H1 (cell line): ENCODE results near the gene TCF21. TPM values are rescaled to one million over a fixed set of nuclear protein-coding genes. Genes with fewer than 3 reads are reported as not detected.

Experiments used
- ATF3 ChIP-seq: IDR thresholded peaks from 2 replicates; pipeline ENCODE4 v1.6.1; 2011; ENCODE audit warnings: low read depth, mild to moderate bottlenecking, low read length; ENCODE audit not compliant: insufficient read depth
- CEBPB ChIP-seq: IDR thresholded peaks from 2 replicates; pipeline ENCODE4 v1.6.1; 2012; ENCODE audit warnings: low read depth, low read length
- CHD7 ChIP-seq: fragments of 300-600 bp; sonication (generic); IDR thresholded peaks from 2 replicates; pipeline ENCODE4 v1.7.1; 2012; ENCODE audit warnings: low read length, moderate library complexity, mild to moderate bottlenecking, inconsistent platforms; ENCODE audit not compliant: insufficient replicate concordance
- EP300 ChIP-seq, 2 experiments: IDR thresholded peaks; 1 replicate in 1 of 2; 2 replicates in 1 of 2; pipeline ENCODE4 v1.6.1; 2011 to 2012; ENCODE audit warnings: low read depth in 2 of 2, low read length in 2 of 2, mild to moderate bottlenecking in 2 of 2, borderline replicate concordance in 1 of 2, inconsistent platforms in 1 of 2, moderate library complexity in 1 of 2
- KDM5A ChIP-seq: fragments of 200-600 bp; IDR thresholded peaks from 2 replicates; pipeline ENCODE4 v1.7.1; 2012; ENCODE audit warnings: mild to moderate bottlenecking, low read length, inconsistent platforms, mixed read lengths
- POLR2A ChIP-seq, 2 experiments: IDR thresholded peaks; 1 replicate in 1 of 2; 2 replicates in 1 of 2; pipeline ENCODE4 v1.6.1; 2011; ENCODE audit warnings: low read depth in 2 of 2, low read length in 2 of 2, mild to moderate bottlenecking in 2 of 2; ENCODE audit errors: control extremely low read depth in 1 of 2
- RAD21 ChIP-seq, 2 experiments: IDR thresholded peaks in 1 of 2; conservative IDR thresholded peaks in 1 of 2; 2 replicates each; pipeline ENCODE4 v1.6.1; 2011; ENCODE audit warnings: low read depth in 2 of 2, low read length in 2 of 2, improper control_type of control experiment in 1 of 2, inconsistent platforms in 1 of 2, mild to moderate bottlenecking in 1 of 2, moderate library complexity in 1 of 2
- SP1 ChIP-seq: IDR thresholded peaks from 2 replicates; pipeline ENCODE4 v1.6.1; 2011; ENCODE audit warnings: low read depth, low read length
- polyA plus RNA-seq, 7 experiments: library from polyadenylated mRNA; depleted of rRNA in 3 of 7; stranded (reverse) in 5 of 7; unstranded in 2 of 7; fragments of >200 nt in 5 of 7; fragments of 200-250 nt in 2 of 7; gene quantifications; 1 replicate in 5 of 7; 2 replicates in 1 of 7; 4 replicates in 1 of 7; pipeline versions ENCODE4 v1.2.1 to v1.2.3, GENCODE V29; 2011 to 2013; ENCODE audit warnings: missing spikeins in 2 of 7, mixed read lengths in 2 of 7
- total RNA-seq: library from RNA; stranded (reverse); fragmentation: NEBNext Ultra II Directional; extraction: Animal tissue kit (Norgen Biotek cat#: 25700); gene quantifications from 2 replicates; pipeline ENCODE4 v1.2.1, GENCODE V29; 2021

The TCF21 gene
- total and polyA plus RNA-seq, 2 of the 8 experiments (the other 6 are each of a cell fraction or from before 2014, with no cell fraction given) = 0.05 to 0.09 TPM

- TF ChIP-seq CHD7 = no peak
- no peak for TF ChIP-seq EP300 (IDR thresholded peaks at IDR 0.05; ENCODE audit: borderline replicate concordance in 1 of 2, low read depth in 2 of 2, low read length in 2 of 2)
- TF ChIP-seq CEBPB = no peak
- TF ChIP-seq POLR2A (IDR thresholded peaks at IDR 0.05; ENCODE audit: control extremely low read depth in 1 of 2, low read depth in 2 of 2, low read length in 2 of 2) = no peak
- TF ChIP-seq RAD21 (IDR thresholded peaks at IDR 0.05 in 1 of 2, conservative IDR thresholded peaks at IDR 0.05 in 1 of 2; ENCODE audit: low read depth in 2 of 2, low read length in 2 of 2) = no peak
- TF ChIP-seq SP1 = no peak
- TF ChIP-seq KDM5A = no peak
- TF ChIP-seq ATF3 = no peak
These were observed 867 bp downstream of the TCF21 start (continued) for GRCh38 chr6:133889557-133890403.
